ENCODE data around the gene TMEM132D. TPM values are rescaled to one million over a fixed set of nuclear protein-coding genes. Genes with fewer than 3 reads are reported as not detected.

TMEM132D gene
- total RNA-seq, 2 experiments from 2014 or later, result not detected

GRCh38 chr12:129096968-129097367 is 806.9 kb downstream of the TMEM132D start:
- CTCF ChIA-PET, result no interaction called here

GRCh38 chr12:129096184-129096583 is 807.6 kb downstream of the TMEM132D start:
- POLR2A ChIA-PET, result no interaction called here
- CTCF ChIA-PET, result no interaction called here

More at GRCh38 chr12:129096968-129097367, 806.9 kb downstream of the TMEM132D start:
- POLR2A ChIA-PET, result no interaction called here

- CTCF ChIA-PET, result no interaction called here
- POLR2A ChIA-PET, result no interaction called here
Observed at GRCh38 chr12:129089576-129089975, 814.2 kb downstream of the TMEM132D start.

GRCh38 chr12:129084875-129085826 is 818.7 kb downstream of the TMEM132D start:
- POLR2A ChIA-PET, result no interaction called here
- CTCF ChIA-PET, result no interaction called here

- CTCF ChIA-PET, result no interaction called here
- POLR2A ChIA-PET, result no interaction called here
Observed at GRCh38 chr12:129083121-129083840, 820.5 kb downstream of the TMEM132D start.

GRCh38 chr12:129082441-129082840 is 821.4 kb downstream of the TMEM132D start:
- ChIA-PET POLR2A (no interaction called here), CTCF (no interaction called here)

- ChIA-PET POLR2A (no interaction called here), CTCF (no interaction called here)
Observed at GRCh38 chr12:129081755-129082250, 822.0 kb downstream of the TMEM132D start.

GRCh38 chr12:129080821-129081220 is 823.0 kb downstream of the TMEM132D start:
- CTCF ChIA-PET, result no interaction called here
- POLR2A ChIA-PET, result no interaction called here

- CTCF ChIA-PET, result no interaction called here
- POLR2A ChIA-PET, result no interaction called here
Observed at GRCh38 chr12:129080391-129080790, 823.4 kb downstream of the TMEM132D start.

GRCh38 chr12:129079719-129080118 is 824.1 kb downstream of the TMEM132D start:
- POLR2A ChIA-PET, result no interaction called here
- CTCF ChIA-PET, result no interaction called here

- POLR2A ChIA-PET, result no interaction called here
- CTCF ChIA-PET, result no interaction called here
Observed at GRCh38 chr12:129076441-129077320, 827.1 kb downstream of the TMEM132D start.

- ChIA-PET CTCF (no interaction called here), POLR2A (no interaction called here)
Observed at GRCh38 chr12:129075460-129076208, 828.2 kb downstream of the TMEM132D start.

GRCh38 chr12:129074379-129074778 is 829.4 kb downstream of the TMEM132D start:
- ChIA-PET CTCF (no interaction called here), POLR2A (no interaction called here)

GRCh38 chr12:129073157-129073915 is 830.5 kb downstream of the TMEM132D start:
- POLR2A ChIA-PET, result no interaction called here
- CTCF ChIA-PET, result no interaction called here

- CTCF ChIA-PET, result no interaction called here
- POLR2A ChIA-PET, result no interaction called here
Observed at GRCh38 chr12:129071362-129071761, 832.5 kb downstream of the TMEM132D start.

- ChIA-PET POLR2A (no interaction called here), CTCF (no interaction called here)
Observed at GRCh38 chr12:129069886-129070285, 833.9 kb downstream of the TMEM132D start.

GRCh38 chr12:129068684-129069083 is 835.1 kb downstream of the TMEM132D start:
- POLR2A ChIA-PET, result no interaction called here
- CTCF ChIA-PET, result no interaction called here

GRCh38 chr12:129067491-129067890 is 836.3 kb downstream of the TMEM132D start:
- ChIA-PET CTCF (no interaction called here), POLR2A (no interaction called here)

Data from activated CD8-positive, alpha-beta memory T cell treated with anti-CD3 and anti-CD28 coated beads for 36 hours (primary cell).